ENCODE results near the gene PTPN13. TPM values are rescaled to one million over a fixed set of nuclear protein-coding genes. Genes with fewer than 3 reads are reported as not detected.

Gene PTPN13
- total RNA-seq, 1 experiment from 2014 or later = 12.5 TPM

DNA sequence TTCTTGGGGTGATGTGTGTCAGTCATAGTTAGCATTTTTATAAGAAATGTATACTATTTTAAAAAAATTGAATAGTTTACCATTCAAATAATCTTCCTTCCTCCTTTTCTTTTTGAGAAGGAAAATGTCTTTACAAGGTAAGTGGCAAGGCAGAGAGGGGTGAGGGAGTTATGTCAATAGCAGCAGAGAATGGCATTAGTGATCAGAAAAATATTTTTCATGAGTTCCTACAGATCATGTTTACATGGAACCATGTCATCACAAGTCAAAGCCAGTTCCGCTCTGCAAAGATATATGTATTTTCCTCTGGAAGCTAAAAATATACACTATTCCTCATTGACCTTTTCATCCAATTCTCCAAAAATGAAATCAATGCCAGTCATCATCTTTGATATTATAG, 67.3 kb downstream of the PTPN13 start:
- in situ Hi-C loops (cut with HindIII; ENCODE audit: low pct_unique_long_range_greater_than_20kb, low sequenced_read_pairs) = no loop called here
- Histone ChIP-seq H3K36me3 (ENCODE audit: control insufficient read depth, insufficient read depth, low read length) (no peaks in the 10 kb centered on the region), H3K4me3 (ENCODE audit: low read depth in 2 of 2, low read length in 2 of 2) (no peak overlapping the region), H3K9me3 (ENCODE audit: control insufficient read depth, insufficient read depth, low read depth, low read length) (no peaks in the 10 kb centered on the region), H3K27ac (ENCODE audit: low read length) (no peak overlapping the region), H3K4me1 (ENCODE audit: control insufficient read depth, insufficient read depth, low read length) (no peaks in the 10 kb centered on the region), H3K27me3 (ENCODE audit: control insufficient read depth, insufficient read depth, low read length) (no peaks in the 10 kb centered on the region)
- BruUV-seq (replicated peaks) = no TSS peak
- POLR2A ChIA-PET = no interaction called here
- ATAC-seq (no peak), DNase-seq (ENCODE audit: low read depth, low spot score) (no peak)
- CTCF ChIA-PET = no interaction called here
- intact Hi-C loops (cut with micrococcal nuclease; ENCODE audit: unreplicated experiment) = no loop called here
- TF ChIP-seq TCF7L2 (IDR thresholded peaks at IDR 0.05; ENCODE audit: low read depth, low read length) (no peak), POLR2AphosphoS5 (IDR thresholded peaks at IDR 0.05; ENCODE audit: low read depth, low read length) (no peak), SIN3A (IDR thresholded peaks at IDR 0.05; ENCODE audit: borderline replicate concordance, insufficient read depth, low read depth, low read length) (no peak)
- TF ChIP-seq, protein P1, sequence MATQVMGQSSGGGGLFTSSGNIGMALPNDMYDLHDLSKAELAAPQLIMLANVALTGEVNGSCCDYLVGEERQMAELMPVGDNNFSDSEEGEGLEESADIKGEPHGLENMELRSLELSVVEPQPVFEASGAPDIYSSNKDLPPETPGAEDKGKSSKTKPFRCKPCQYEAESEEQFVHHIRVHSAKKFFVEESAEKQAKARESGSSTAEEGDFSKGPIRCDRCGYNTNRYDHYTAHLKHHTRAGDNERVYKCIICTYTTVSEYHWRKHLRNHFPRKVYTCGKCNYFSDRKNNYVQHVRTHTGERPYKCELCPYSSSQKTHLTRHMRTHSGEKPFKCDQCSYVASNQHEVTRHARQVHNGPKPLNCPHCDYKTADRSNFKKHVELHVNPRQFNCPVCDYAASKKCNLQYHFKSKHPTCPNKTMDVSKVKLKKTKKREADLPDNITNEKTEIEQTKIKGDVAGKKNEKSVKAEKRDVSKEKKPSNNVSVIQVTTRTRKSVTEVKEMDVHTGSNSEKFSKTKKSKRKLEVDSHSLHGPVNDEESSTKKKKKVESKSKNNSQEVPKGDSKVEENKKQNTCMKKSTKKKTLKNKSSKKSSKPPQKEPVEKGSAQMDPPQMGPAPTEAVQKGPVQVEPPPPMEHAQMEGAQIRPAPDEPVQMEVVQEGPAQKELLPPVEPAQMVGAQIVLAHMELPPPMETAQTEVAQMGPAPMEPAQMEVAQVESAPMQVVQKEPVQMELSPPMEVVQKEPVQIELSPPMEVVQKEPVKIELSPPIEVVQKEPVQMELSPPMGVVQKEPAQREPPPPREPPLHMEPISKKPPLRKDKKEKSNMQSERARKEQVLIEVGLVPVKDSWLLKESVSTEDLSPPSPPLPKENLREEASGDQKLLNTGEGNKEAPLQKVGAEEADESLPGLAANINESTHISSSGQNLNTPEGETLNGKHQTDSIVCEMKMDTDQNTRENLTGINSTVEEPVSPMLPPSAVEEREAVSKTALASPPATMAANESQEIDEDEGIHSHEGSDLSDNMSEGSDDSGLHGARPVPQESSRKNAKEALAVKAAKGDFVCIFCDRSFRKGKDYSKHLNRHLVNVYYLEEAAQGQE (IDR thresholded peaks at IDR 0.05; ENCODE audit: insufficient read depth in 1 of 2, low read depth in 2 of 2, low read length in 1 of 2) = no peak
- TF ChIP-seq, protein P2, sequence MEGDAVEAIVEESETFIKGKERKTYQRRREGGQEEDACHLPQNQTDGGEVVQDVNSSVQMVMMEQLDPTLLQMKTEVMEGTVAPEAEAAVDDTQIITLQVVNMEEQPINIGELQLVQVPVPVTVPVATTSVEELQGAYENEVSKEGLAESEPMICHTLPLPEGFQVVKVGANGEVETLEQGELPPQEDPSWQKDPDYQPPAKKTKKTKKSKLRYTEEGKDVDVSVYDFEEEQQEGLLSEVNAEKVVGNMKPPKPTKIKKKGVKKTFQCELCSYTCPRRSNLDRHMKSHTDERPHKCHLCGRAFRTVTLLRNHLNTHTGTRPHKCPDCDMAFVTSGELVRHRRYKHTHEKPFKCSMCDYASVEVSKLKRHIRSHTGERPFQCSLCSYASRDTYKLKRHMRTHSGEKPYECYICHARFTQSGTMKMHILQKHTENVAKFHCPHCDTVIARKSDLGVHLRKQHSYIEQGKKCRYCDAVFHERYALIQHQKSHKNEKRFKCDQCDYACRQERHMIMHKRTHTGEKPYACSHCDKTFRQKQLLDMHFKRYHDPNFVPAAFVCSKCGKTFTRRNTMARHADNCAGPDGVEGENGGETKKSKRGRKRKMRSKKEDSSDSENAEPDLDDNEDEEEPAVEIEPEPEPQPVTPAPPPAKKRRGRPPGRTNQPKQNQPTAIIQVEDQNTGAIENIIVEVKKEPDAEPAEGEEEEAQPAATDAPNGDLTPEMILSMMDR (IDR thresholded peaks at IDR 0.05) = no peak

DNA sequence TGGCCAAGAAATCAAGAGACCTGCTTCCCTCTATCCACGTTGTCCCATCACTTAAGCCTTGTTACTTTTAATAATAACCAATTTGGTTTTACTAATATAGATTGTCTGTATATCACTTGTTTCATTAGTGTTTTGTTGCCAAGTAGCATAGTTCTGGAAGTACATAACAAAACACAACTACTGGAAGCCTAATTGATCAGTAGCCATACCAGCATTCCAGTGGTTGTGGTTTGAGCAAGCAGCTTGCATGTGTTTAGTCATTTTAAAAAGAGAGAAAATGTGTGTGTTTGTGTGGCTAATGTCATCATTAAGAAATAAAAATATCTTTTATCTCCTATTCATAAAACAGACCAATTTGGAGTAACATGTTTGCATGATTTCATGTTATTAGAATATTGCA, 70.8 kb downstream of the PTPN13 start:
- H3K36me3 ChIP-seq (ENCODE audit: control insufficient read depth, insufficient read depth, low read length) = no peaks in the 10 kb centered on the region
- ATAC-seq (no peak), DNase-seq (ENCODE audit: low read depth, low spot score) (no peak)
- no peak for TF ChIP-seq POLR2AphosphoS5 (IDR thresholded peaks at IDR 0.05; ENCODE audit: low read depth, low read length)
- ChIA-PET CTCF (no interaction called here), POLR2A (no interaction called here)
- BruUV-seq (replicated peaks) = no TSS peak
- no peak overlapping the region for H3K27ac ChIP-seq (ENCODE audit: low read length)
- H3K9me3 ChIP-seq (ENCODE audit: control insufficient read depth, insufficient read depth, low read depth, low read length) = no peaks in the 10 kb centered on the region
- no peaks in the 10 kb centered on the region for H3K27me3 ChIP-seq (ENCODE audit: control insufficient read depth, insufficient read depth, low read length)
- no peaks in the 10 kb centered on the region for H3K4me1 ChIP-seq (ENCODE audit: control insufficient read depth, insufficient read depth, low read length)
- H3K4me3 ChIP-seq (ENCODE audit: low read depth in 2 of 2, low read length in 2 of 2) = no peak overlapping the region
- in situ Hi-C loops (cut with HindIII; ENCODE audit: low pct_unique_long_range_greater_than_20kb, low sequenced_read_pairs) (no loop called here), intact Hi-C loops (cut with micrococcal nuclease; ENCODE audit: unreplicated experiment) (no loop called here)

DNA sequence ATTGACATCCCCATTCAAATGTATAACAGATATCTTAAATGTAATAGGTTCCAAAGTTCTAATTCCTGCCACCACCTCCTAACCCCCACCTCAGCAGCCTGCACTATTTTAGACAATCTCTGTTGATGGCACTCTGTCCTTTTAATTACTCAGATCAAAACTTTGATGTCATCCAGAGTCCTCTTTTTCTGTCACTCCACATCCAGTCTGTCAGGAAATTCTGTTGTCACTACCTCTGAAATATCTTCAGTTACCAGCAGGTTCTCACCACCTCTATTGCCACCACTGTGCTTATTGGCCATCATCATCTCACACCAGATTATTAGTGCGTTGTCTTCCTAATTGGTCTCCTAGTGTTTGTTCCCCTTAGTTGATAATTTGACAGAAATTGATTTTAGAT, 76.2 kb downstream of the PTPN13 start:
- ChIA-PET CTCF (no interaction called here), POLR2A (no interaction called here)
- no peaks in the 10 kb centered on the region for H3K27me3 ChIP-seq (ENCODE audit: control insufficient read depth, insufficient read depth, low read length)
- H3K4me3 ChIP-seq (ENCODE audit: low read depth in 2 of 2, low read length in 2 of 2) = no peak overlapping the region
- no TSS peak for BruUV-seq (replicated peaks)
- no peaks in the 10 kb centered on the region for H3K4me1 ChIP-seq (ENCODE audit: control insufficient read depth, insufficient read depth, low read length)
- ATAC-seq = no peak
- DNase-seq (ENCODE audit: low read depth, low spot score) = no peak
- H3K27ac ChIP-seq (ENCODE audit: low read length) = no peak overlapping the region
- in situ Hi-C loops (cut with HindIII; ENCODE audit: low pct_unique_long_range_greater_than_20kb, low sequenced_read_pairs) = no loop called here
- H3K36me3 ChIP-seq (ENCODE audit: control insufficient read depth, insufficient read depth, low read length) = no peaks in the 10 kb centered on the region
- no peaks in the 10 kb centered on the region for H3K9me3 ChIP-seq (ENCODE audit: control insufficient read depth, insufficient read depth, low read depth, low read length)
- TF ChIP-seq, protein P1 (IDR thresholded peaks at IDR 0.05; ENCODE audit: insufficient read depth in 1 of 2, low read depth in 2 of 2, low read length in 1 of 2) = no peak
- TF ChIP-seq, protein P2 (IDR thresholded peaks at IDR 0.05) = no peak
- TF ChIP-seq POLR2AphosphoS5 (IDR thresholded peaks at IDR 0.05; ENCODE audit: low read depth, low read length) (no peak), TCF7L2 (IDR thresholded peaks at IDR 0.05; ENCODE audit: low read depth, low read length) (no peak), SIN3A (IDR thresholded peaks at IDR 0.05; ENCODE audit: borderline replicate concordance, insufficient read depth, low read depth, low read length) (no peak)
- intact Hi-C loops (cut with micrococcal nuclease; ENCODE audit: unreplicated experiment) = no loop called here

Data from Panc1 (cell line).